ENCODE data around the gene BTNL9.

DNA sequence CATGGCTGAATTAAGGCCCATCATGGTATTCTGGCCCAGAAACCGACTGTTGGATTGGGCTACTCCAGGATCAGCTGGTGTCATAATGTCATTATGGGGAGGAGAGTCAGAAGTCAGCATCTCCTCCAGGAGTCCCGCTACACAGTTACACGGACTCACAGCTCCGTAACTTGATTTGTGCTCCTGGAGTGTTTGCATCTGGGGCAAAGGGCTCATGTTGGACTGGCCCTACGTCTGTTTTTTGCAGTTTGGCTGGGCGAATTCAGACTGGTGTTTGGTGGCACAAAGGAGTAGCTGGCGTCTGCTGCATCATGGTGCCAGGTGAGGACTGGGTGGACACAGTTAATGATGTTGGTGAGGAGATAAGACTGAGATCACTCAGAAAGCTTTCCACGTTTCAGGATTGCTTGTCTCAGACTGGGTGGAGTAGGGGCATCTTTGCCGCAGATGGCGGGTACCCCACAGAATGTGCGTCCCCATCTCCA is 59.6 kb downstream of the BTNL9 start:
- TF ChIP-seq, protein P1, sequence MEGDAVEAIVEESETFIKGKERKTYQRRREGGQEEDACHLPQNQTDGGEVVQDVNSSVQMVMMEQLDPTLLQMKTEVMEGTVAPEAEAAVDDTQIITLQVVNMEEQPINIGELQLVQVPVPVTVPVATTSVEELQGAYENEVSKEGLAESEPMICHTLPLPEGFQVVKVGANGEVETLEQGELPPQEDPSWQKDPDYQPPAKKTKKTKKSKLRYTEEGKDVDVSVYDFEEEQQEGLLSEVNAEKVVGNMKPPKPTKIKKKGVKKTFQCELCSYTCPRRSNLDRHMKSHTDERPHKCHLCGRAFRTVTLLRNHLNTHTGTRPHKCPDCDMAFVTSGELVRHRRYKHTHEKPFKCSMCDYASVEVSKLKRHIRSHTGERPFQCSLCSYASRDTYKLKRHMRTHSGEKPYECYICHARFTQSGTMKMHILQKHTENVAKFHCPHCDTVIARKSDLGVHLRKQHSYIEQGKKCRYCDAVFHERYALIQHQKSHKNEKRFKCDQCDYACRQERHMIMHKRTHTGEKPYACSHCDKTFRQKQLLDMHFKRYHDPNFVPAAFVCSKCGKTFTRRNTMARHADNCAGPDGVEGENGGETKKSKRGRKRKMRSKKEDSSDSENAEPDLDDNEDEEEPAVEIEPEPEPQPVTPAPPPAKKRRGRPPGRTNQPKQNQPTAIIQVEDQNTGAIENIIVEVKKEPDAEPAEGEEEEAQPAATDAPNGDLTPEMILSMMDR (IDR thresholded peaks at IDR 0.05), result no peak
- no peak for TF ChIP-seq POLR2A (IDR thresholded peaks at IDR 0.05)
